Measurements from ENCODE around the gene ARL10.

Gene ARL10

GRCh38 chr5:176415952-176416924, 51.0 kb downstream of the ARL10 start, which contains the start of gene CLTB:
TSS of gene CLTB (minus strand) at chr5:176416539. CDS start at chr5:176416363, 176 bp downstream.
- Histone ChIP-seq H3K4me3 (peak within 1 kb of the TSS; percentile 60), H3K36me3 (replicated peaks) (0 out of 2 replicates have a peak, but pooled peaks cover 2% of the 10 kb centered on the region), H3K27me3 (ENCODE audit: low read depth) (no peaks in the 10 kb centered on the region), H3K9me3 (peaks cover 8% of the 10 kb centered on the region), H3K4me1 (peaks cover 10% of the 10 kb centered on the region)
- in situ Hi-C loops (cut with MboI; ENCODE audit: low sequenced_read_pairs) = loop anchor here (10.0 kb wide), 1 partner anchor 129 kb away; the partner anchor contains the start of gene CDHR2
- peak; percentile 87 to 91 for DNase-seq (ENCODE audit: low spot score in 2 of 2)

- Histone ChIP-seq H3K4me1 (peaks cover 10% of the 10 kb centered on the region), H3K27me3 (ENCODE audit: low read depth) (no peaks in the 10 kb centered on the region), H3K9me3 (peaks cover 8% of the 10 kb centered on the region), H3K4me3 (peak overlapping the region; percentile 5; the same call in 1 of the 2 replicates), H3K36me3 (replicated peaks) (0 out of 2 replicates have a peak, but pooled peaks cover 2% of the 10 kb centered on the region)
- DNase-seq (ENCODE audit: low spot score in 2 of 2) = no peak
- in situ Hi-C loops (cut with MboI; ENCODE audit: low sequenced_read_pairs) = loop anchor here (10.0 kb wide), 1 partner anchor 128 kb away; the partner anchor contains the start of gene CDHR2
Measured at GRCh38 chr5:176416965-176417364, 51.7 kb downstream of the ARL10 start.

GRCh38 chr5:176418251-176418650, 53.0 kb downstream of the ARL10 start:
- no peak for DNase-seq (ENCODE audit: low spot score in 2 of 2)
- in situ Hi-C loops (cut with MboI; ENCODE audit: low sequenced_read_pairs) = loop anchor here (10.0 kb wide), 1 partner anchor 127 kb away; the partner anchor contains the start of gene CDHR2
- Histone ChIP-seq H3K4me3 (no peak overlapping the region), H3K4me1 (peaks cover 10% of the 10 kb centered on the region), H3K9me3 (peaks cover 8% of the 10 kb centered on the region), H3K27me3 (ENCODE audit: low read depth) (no peaks in the 10 kb centered on the region), H3K36me3 (replicated peaks) (0 out of 2 replicates have a peak, but pooled peaks cover 2% of the 10 kb centered on the region)

- Histone ChIP-seq H3K4me1 (peaks cover 7% of the 10 kb centered on the region), H3K9me3 (peaks cover 8% of the 10 kb centered on the region), H3K4me3 (no peak overlapping the region), H3K36me3 (replicated peaks) (no peaks in the 10 kb centered on the region), H3K27me3 (ENCODE audit: low read depth) (no peaks in the 10 kb centered on the region)
- in situ Hi-C loops (cut with MboI; ENCODE audit: low sequenced_read_pairs) = no loop called here
- no peak for DNase-seq (ENCODE audit: low spot score in 2 of 2)
Measured at GRCh38 chr5:176420086-176420485, 54.8 kb downstream of the ARL10 start.

- in situ Hi-C loops (cut with MboI; ENCODE audit: low sequenced_read_pairs) = no loop called here
- Histone ChIP-seq H3K4me3 (no peak overlapping the region), H3K9me3 (peaks cover 8% of the 10 kb centered on the region), H3K27me3 (ENCODE audit: low read depth) (no peaks in the 10 kb centered on the region), H3K36me3 (replicated peaks) (no peaks in the 10 kb centered on the region), H3K4me1 (peaks cover 16% of the 10 kb centered on the region)
- DNase-seq (ENCODE audit: low spot score in 2 of 2) = peak in 1 of 2 experiments; percentile 4
Measured at GRCh38 chr5:176420972-176421544, 55.8 kb downstream of the ARL10 start.

GRCh38 chr5:176424181-176424580, 58.9 kb downstream of the ARL10 start:
- in situ Hi-C loops (cut with MboI; ENCODE audit: low sequenced_read_pairs) = no loop called here

GRCh38 chr5:176425138-176425537, 59.9 kb downstream of the ARL10 start:
- in situ Hi-C loops (cut with MboI; ENCODE audit: low sequenced_read_pairs) = no loop called here
- peaks cover 13% of the 10 kb centered on the region for H3K4me1 ChIP-seq
- H3K9me3 ChIP-seq = peaks cover 8% of the 10 kb centered on the region

More at GRCh38 chr5:176424181-176424580, 58.9 kb downstream of the ARL10 start:
- H3K9me3 ChIP-seq = peaks cover 8% of the 10 kb centered on the region
- DNase-seq (ENCODE audit: low spot score in 2 of 2) = no peak
- H3K4me3 ChIP-seq = no peak overlapping the region
- no peaks in the 10 kb centered on the region for H3K27me3 ChIP-seq (ENCODE audit: low read depth)
- H3K36me3 ChIP-seq (replicated peaks) = no peaks in the 10 kb centered on the region
- peaks cover 13% of the 10 kb centered on the region for H3K4me1 ChIP-seq

GRCh38 chr5:176425791-176426190, 60.5 kb downstream of the ARL10 start:
- Histone ChIP-seq H3K4me3 (no peak overlapping the region), H3K9me3 (peaks cover 4% of the 10 kb centered on the region), H3K4me1 (peaks cover 13% of the 10 kb centered on the region), H3K27me3 (ENCODE audit: low read depth) (no peaks in the 10 kb centered on the region), H3K36me3 (replicated peaks) (no peaks in the 10 kb centered on the region)
- in situ Hi-C loops (cut with MboI; ENCODE audit: low sequenced_read_pairs) = no loop called here
- peak in 1 of 2 experiments; percentile 47 for DNase-seq (ENCODE audit: low spot score in 2 of 2)

More at GRCh38 chr5:176425138-176425537, 59.9 kb downstream of the ARL10 start:
- Histone ChIP-seq H3K27me3 (ENCODE audit: low read depth) (no peaks in the 10 kb centered on the region), H3K36me3 (replicated peaks) (no peaks in the 10 kb centered on the region), H3K4me3 (no peak overlapping the region)
- no peak for DNase-seq (ENCODE audit: low spot score in 2 of 2)

GRCh38 chr5:176426876-176427275, 61.6 kb downstream of the ARL10 start:
- in situ Hi-C loops (cut with MboI; ENCODE audit: low sequenced_read_pairs) = no loop called here
- Histone ChIP-seq H3K9me3 (no peaks in the 10 kb centered on the region), H3K36me3 (replicated peaks) (no peaks in the 10 kb centered on the region), H3K27me3 (ENCODE audit: low read depth) (no peaks in the 10 kb centered on the region), H3K4me1 (peaks cover 13% of the 10 kb centered on the region), H3K4me3 (no peak overlapping the region)
- no peak for DNase-seq (ENCODE audit: low spot score in 2 of 2)

GRCh38 chr5:176427971-176428370, 62.7 kb downstream of the ARL10 start:
- DNase-seq (ENCODE audit: low spot score in 2 of 2) = no peak
- in situ Hi-C loops (cut with MboI; ENCODE audit: low sequenced_read_pairs) = no loop called here
- Histone ChIP-seq H3K9me3 (no peaks in the 10 kb centered on the region), H3K4me1 (peaks cover 13% of the 10 kb centered on the region), H3K4me3 (no peak overlapping the region), H3K27me3 (ENCODE audit: low read depth) (no peaks in the 10 kb centered on the region), H3K36me3 (replicated peaks) (no peaks in the 10 kb centered on the region)

GRCh38 chr5:176429972-176430371, 64.7 kb downstream of the ARL10 start:
- no peaks in the 10 kb centered on the region for H3K36me3 ChIP-seq (replicated peaks)
- H3K9me3 ChIP-seq = no peaks in the 10 kb centered on the region
- no peaks in the 10 kb centered on the region for H3K27me3 ChIP-seq (ENCODE audit: low read depth)
- H3K4me1 ChIP-seq = peaks cover 13% of the 10 kb centered on the region
- in situ Hi-C loops (cut with MboI; ENCODE audit: low sequenced_read_pairs) = no loop called here
- DNase-seq (ENCODE audit: low spot score in 2 of 2) = no peak
- no peak overlapping the region for H3K4me3 ChIP-seq
